Liver (tissue), 3 donors: ENCODE results near the gene GPR68.

ENCODE experiments used
- EGR1 ChIP-seq, 2 donors: IDR thresholded peaks; 2 replicates each; pipeline ENCODE4 v1.6.1; 2016 to 2018; ENCODE audit warnings: antibody characterized with exemption in 2 of 2, low read depth in 2 of 2
- FOXA1 ChIP-seq: IDR thresholded peaks from 2 replicates; pipeline ENCODE4 v1.6.1; 2016; ENCODE audit warnings: antibody characterized with exemption
- HNF4A ChIP-seq, 2 donors: conservative IDR thresholded peaks; 2 replicates each; pipeline ENCODE4 v1.6.1; 2016; ENCODE audit warnings: antibody characterized with exemption in 2 of 2, mild to moderate bottlenecking in 2 of 2
- MAX ChIP-seq: IDR thresholded peaks from 2 replicates; pipeline ENCODE4 v1.6.1; 2016; ENCODE audit warnings: antibody characterized with exemption
- REST ChIP-seq: IDR thresholded peaks from 2 replicates; pipeline ENCODE4 v1.6.1; 2016; ENCODE audit warnings: antibody characterized with exemption, mild to moderate bottlenecking
- TAF1 ChIP-seq: conservative IDR thresholded peaks from 2 replicates; pipeline ENCODE4 v1.6.1; 2016; ENCODE audit warnings: antibody characterized with exemption, mild to moderate bottlenecking
- TF ChIP-seq, protein P1 (sequence below): fragments of 150-350 bp; IDR thresholded peaks from 2 replicates; pipeline ENCODE4 v1.5.1; 2017; ENCODE audit warnings: improper control_type of control experiment, low read depth, low read length; ENCODE audit not compliant: missing input control
- TF ChIP-seq, protein P2 (sequence below): IDR thresholded peaks from 2 replicates; pipeline ENCODE4 v1.6.1; 2016; ENCODE audit warnings: antibody characterized with exemption
- donor health status: healthy.
- donor health status: healthy.

DNA sequence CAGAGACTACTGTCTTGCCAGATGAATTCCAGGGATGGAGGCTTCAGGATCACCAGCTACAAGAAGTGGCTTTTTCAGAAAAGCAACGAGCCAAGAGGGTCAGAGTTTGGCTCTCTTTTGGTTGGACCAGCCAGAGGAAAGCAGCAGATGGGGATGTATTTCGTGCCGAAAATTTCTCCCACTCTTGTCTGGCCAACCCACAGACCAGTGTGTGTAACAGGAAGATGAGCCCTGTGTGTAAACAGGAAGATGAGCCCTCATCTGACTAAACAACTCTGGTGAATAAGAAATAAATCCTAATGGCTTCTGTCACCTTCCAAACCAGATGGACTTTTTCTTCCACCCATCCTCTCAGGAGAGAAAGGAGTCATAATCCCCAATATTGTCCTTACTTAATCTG is 13.1 kb downstream of the GPR68 start:
- TF ChIP-seq, protein P1, sequence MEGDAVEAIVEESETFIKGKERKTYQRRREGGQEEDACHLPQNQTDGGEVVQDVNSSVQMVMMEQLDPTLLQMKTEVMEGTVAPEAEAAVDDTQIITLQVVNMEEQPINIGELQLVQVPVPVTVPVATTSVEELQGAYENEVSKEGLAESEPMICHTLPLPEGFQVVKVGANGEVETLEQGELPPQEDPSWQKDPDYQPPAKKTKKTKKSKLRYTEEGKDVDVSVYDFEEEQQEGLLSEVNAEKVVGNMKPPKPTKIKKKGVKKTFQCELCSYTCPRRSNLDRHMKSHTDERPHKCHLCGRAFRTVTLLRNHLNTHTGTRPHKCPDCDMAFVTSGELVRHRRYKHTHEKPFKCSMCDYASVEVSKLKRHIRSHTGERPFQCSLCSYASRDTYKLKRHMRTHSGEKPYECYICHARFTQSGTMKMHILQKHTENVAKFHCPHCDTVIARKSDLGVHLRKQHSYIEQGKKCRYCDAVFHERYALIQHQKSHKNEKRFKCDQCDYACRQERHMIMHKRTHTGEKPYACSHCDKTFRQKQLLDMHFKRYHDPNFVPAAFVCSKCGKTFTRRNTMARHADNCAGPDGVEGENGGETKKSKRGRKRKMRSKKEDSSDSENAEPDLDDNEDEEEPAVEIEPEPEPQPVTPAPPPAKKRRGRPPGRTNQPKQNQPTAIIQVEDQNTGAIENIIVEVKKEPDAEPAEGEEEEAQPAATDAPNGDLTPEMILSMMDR: no peak
- TF ChIP-seq FOXA1 (no peak), TAF1 (no peak), EGR1 (IDR thresholded peaks at IDR 0.05; ENCODE audit: low read depth in 2 of 2) (no peak), HNF4A (conservative IDR thresholded peaks at IDR 0.05) (no peak), MAX (no peak), REST (no peak)
- TF ChIP-seq, protein P2, sequence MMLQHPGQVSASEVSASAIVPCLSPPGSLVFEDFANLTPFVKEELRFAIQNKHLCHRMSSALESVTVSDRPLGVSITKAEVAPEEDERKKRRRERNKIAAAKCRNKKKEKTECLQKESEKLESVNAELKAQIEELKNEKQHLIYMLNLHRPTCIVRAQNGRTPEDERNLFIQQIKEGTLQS: no peak
